Esophagus squamous epithelium (tissue), 4 donors: ENCODE results near the gene CRHR1.

ENCODE experiments used
- CTCF ChIP-seq, 6 experiments: fragments of 450-650 bp in 4 of 6; fragments of 200-600 bp in 2 of 6; sonication (generic) in 2 of 6; IDR thresholded peaks; one replicate each; pipeline ENCODE4 v1.5.1; 2016 to 2019; ENCODE audit warnings: antibody characterized with exemption in 6 of 6, mild to moderate bottlenecking in 4 of 6, moderate library complexity in 4 of 6
- POLR2A ChIP-seq, 4 donors: fragments of 450-650 bp; IDR thresholded peaks; one replicate each; pipeline ENCODE4 v1.6.1; 2017; ENCODE audit warnings: antibody characterized with exemption in 4 of 4, mild to moderate bottlenecking in 4 of 4, moderate library complexity in 3 of 4

- TF ChIP-seq POLR2A (IDR thresholded peaks at IDR 0.05) (no peak), CTCF (IDR thresholded peaks at IDR 0.05) (no peak)
These were observed 65.4 kb downstream of the CRHR1 start for GRCh38 chr17:45849536-45849990.
